SHP77 treated with DMSO at 0.1 percent for 48 hours (cell line): ENCODE results near the gene KRT76.

Source experiments
- DNase-seq: peaks from one replicate; lab custom pipeline; 2025; lab: John Stamatoyannopoulos, UW

The KRT76 gene

DNA sequence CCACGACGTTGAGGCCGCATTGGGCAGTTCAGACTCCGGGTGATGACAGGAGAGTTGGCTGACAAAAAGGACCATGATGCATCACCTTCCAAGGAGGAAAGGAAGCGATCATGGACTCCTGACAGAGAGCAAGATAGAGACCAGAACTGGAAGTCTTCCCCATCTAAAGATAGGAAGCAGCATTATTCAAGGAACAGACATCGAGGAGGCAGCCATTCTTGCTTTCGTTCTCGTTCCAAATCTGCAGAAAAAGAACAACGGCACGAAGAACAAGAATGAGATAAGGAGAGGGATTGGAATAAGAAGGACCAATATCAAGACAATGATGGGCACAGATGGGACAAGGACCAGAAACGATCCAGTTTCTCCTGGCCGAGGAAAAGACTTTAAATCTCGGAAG lies 46.8 kb downstream of the KRT76 start:
- DNase-seq, result no peak

DNA sequence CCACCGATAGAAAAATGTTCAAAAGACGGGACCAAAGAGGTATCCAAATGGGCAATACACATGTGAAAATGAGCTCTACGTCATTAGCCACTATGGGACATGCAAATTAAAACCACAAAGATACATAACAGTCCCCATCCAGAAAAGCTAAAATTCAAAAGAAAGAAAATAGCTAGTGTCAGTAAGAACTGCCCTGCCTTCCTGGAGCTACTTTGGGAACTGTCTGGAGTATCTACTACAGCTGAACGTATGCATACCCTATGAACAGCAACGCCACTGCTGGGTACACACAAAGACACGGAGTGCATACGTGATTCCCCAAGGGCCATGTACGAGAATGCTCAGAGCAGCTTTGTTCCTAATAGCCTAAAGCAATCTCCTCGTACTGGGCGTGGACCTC lies 48.0 kb downstream of the KRT76 start:
- DNase-seq, result no peak

DNA sequence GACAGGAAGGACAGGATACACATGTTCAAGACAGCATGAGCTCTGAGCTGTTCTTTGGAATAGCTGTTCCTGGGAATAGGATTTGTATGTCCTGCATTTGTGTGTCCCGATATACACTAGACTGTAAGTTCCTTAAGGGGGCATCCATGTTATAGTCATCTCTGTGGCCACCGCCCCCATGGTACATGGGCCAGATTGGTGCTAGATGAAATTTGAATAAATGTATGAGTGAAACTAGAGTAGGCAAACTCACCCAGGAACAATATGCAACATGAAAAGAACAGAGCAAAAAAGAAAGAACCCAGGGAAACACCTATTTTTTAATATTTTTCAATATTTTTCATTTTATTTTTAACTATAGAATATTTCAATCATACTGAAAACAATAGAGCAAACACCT lies 48.8 kb downstream of the KRT76 start:
- no peak for DNase-seq

DNA sequence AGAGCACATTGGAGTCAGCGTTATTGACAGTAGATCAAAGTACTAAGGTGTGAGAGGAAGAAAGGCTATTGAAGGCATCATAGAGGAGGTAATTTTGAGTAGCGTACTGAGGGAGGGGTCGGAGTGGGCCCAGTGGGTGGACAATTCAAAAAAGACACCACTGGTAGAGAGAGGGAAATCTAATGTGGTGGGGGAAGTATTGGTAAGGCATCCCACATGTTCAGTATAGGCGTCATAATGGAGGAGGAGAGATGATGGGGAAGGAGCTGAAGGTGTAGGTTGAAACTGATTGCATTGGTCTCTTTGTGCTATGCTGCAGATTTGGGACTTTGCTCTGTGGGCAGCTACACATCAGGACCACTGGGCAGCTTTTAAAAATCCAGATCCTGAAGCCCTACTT lies 50.1 kb downstream of the KRT76 start:
- no peak for DNase-seq

DNA sequence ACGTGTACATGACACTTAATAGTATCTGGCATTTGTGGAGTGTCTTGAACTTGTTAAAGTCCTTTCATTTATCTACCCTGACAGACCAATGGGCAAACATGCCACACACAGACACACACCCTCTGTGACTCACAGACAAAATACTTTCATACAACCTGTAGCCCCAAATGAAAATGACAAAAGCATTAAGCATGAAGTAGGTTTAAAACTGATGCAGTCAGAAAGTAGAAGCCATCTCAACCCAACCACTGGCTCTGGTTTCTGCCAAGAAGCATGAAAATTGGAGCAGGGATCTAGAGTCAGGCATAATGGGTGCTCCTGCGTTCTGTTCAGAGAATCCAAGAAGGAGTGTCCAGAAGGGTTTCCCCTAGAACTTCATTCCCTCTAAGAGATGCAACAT lies 50.7 kb downstream of the KRT76 start:
- DNase-seq, result no peak

DNA sequence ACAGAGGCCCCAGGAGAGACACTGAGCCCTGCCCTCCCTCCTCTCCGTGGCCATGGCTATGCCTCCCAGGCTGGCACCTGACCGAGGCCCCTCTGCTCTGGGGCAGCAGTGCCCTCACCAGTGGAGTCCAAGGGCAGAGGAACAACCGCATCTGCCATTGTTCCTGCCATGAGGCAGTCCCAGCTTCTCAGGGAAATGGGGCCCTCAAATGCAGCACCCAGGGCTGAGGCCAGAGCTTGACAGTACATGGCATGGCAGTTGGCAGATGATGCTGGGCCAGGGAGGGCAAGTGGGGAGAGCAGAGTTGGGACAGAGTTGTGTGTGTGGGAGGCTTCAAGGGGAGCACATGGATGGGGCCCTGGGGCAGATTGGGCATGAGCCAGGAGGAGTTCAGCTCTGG lies 52.8 kb downstream of the KRT76 start:
- no peak for DNase-seq

DNA sequence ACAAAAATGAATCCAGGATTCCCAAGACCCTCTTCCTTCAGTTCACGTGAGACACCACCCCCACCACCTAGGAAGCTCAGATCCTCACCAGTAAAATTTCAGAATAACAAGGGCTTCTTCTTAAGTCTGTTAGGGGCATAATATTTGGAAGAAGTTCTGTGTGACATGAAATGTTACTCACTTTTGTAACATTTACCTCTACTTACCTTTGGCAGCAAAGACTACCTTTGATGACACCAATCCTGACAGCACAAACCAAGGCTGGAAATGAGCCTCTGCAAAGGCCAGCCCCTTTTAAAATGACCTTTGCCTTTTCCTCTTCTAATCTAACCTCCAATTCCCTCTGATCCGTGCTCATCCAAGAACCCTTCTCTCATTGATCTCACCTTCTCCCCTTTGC lies 54.5 kb downstream of the KRT76 start:
- DNase-seq, result no peak

DNA sequence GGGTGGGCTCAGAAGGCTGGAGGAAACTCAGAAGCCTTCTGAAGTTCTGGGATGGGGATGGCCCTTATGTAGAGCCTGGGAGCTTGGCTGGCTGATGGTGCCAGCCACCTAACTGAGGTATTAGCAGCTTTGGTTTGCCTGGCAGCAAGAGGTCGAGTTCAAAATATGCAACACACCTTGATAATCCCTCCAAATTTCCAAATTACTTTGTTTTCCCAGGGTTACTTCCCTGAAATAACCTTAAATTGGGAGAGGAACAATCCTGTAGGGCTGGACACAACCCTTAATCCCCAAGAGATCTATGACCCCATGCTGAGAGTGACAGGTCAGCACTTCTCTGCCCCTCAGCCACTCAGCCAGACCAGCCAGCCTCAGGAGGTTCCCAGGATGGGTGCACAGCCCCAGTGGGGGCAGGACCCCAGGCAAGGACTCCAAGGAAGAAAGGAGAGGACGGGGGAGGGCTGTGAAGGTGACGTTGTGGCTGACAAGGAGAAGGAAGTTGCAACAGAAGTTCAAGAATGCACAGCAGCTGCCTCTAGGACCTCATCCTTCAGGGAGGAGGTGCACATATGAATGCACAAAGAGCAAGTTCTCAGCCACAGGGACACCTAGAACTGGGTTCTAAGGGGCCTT lies 55.2 kb downstream of the KRT76 start:
- DNase-seq, result no peak

DNA sequence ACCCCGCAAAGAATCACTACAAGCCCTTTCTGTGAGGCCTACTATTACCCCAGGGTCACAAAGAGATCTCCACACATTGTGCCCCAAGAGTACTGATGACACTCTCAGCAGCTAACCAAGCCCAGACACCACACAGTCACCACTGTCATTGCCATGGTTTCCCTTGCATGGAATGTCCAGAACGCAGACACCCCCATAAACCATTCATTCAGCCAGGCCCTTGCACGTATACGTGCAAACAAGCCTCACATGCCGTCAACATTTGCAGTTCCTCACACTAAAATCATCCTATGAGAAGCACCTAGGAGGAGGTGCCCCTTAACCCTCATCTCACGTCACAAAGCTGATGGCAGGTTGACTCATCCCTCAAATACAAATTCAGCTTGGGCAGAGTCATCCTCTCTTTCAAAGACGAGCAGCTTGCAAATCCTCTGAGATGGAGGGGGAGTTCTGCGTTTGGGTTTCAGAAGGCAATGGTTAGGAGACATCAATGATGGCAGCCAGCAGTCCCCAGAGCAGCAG lies 56.7 kb downstream of the KRT76 start:
- DNase-seq, result no peak
